Adrenal gland (tissue), 5 donors: Measurements from ENCODE around the gene TFAP2E.

Experiments used
- CTCF ChIP-seq, 6 experiments: fragments of 450-650 bp in 4 of 6; fragments of 200-600 bp in 2 of 6; sonication (generic) in 1 of 6; IDR thresholded peaks; 1 replicate in 5 of 6; 2 replicates in 1 of 6; pipeline versions ENCODE4 v1.5.1 to v1.8.0; 2016 to 2021; ENCODE audit warnings: antibody characterized with exemption in 6 of 6, mild to moderate bottlenecking in 2 of 6, moderate library complexity in 1 of 6
- POLR2A ChIP-seq, 2 donors: fragments of 450-650 bp; IDR thresholded peaks; one replicate each; pipeline ENCODE4 v1.6.1; 2017; ENCODE audit warnings: antibody characterized with exemption in 2 of 2, mild to moderate bottlenecking in 2 of 2, moderate library complexity in 1 of 2
- donor health status: DM: no; HTN: no; CAD: no.

- TF ChIP-seq CTCF (IDR thresholded peaks at IDR 0.05) (peak; percentile 50 to 75 (median 71)), POLR2A (IDR thresholded peaks at IDR 0.05) (no peak)
These were observed 8.9 kb upstream of the TFAP2E start for GRCh38 chr1:35564037-35564883.
